ENCODE results near the gene TTC31. TPM values are rescaled to one million over a fixed set of nuclear protein-coding genes. Genes with fewer than 3 reads are reported as not detected.

TTC31 gene
- total RNA-seq, 1 experiment from 2014 or later: 26.4 TPM

DNA sequence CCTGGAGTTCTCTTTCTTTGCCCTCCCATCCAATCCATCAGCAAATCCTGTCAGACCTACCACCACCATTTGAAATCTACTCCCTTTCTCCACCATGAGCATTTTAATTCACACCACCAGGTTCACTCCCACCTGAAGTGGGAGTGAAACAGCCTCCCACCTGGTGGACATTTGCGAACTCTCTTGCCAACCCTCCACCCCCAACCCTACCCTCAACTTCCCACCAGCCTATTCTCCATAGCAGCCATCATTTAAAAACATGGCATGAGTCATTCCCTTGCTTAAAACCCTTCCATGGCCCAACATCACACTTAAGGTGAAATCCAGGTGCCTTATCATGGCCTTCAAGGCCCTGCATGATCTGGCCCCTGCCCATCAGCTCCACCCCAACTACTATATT lies 44.6 kb upstream of the TTC31 start:
- Histone ChIP-seq H3K79me2 (ENCODE audit: insufficient read depth, low read length) (peaks cover 75% of the 10 kb centered on the region), H3K9me3 (ENCODE audit: control insufficient read depth in 1 of 2, insufficient read depth in 1 of 2, low read depth in 1 of 2, low read length in 2 of 2) (no peaks in the 10 kb centered on the region), H3K4me3 (replicated peaks in 1 of 2; ENCODE audit: low read depth in 1 of 2, low read length in 2 of 2) (no peak overlapping the region), H4K20me1 (ENCODE audit: insufficient read depth) (no peaks in the 10 kb centered on the region; the same call in 1 of the 2 replicates), H3K9ac (ENCODE audit: low read length) (no peak overlapping the region), H3K4me1 (ENCODE audit: control insufficient read depth in 1 of 2, insufficient read depth in 2 of 2, low read length in 2 of 2) (peaks cover 15 to 32% of the 10 kb centered on the region in 2 experiments), H3K27ac (ENCODE audit: low read depth, low read length) (no peak overlapping the region), H3K36me3 (ENCODE audit: control insufficient read depth in 1 of 2, insufficient read depth in 2 of 2, low read length in 2 of 2) (peaks cover 0 to 13% of the 10 kb centered on the region in 2 experiments; a peak in 1 of 4 replicates), H3K27me3 (ENCODE audit: insufficient read depth, low read length) (no peaks in the 10 kb centered on the region), H3K4me2 (ENCODE audit: low read length) (no peak overlapping the region), H2AFZ (ENCODE audit: low read depth, low read length, poor library complexity, severe bottlenecking) (no peak overlapping the region), H3K9me2 (ENCODE audit: insufficient read depth) (no peaks in the 10 kb centered on the region)
- ATAC-seq (no peak), DNase-seq (ENCODE audit: low read depth, low spot score) (no peak)
- ChIA-PET RAD21 (ENCODE audit: low non-redundant PET in 1 of 2, low total read pairs in 2 of 2, uncharacterized antibody in 2 of 2, unreplicated experiment in 2 of 2) (no interaction called here), POLR2A (no interaction called here), CTCF (no interaction called here)
- no TSS peak for BruUV-seq (replicated peaks)
- TF ChIP-seq, protein P1, sequence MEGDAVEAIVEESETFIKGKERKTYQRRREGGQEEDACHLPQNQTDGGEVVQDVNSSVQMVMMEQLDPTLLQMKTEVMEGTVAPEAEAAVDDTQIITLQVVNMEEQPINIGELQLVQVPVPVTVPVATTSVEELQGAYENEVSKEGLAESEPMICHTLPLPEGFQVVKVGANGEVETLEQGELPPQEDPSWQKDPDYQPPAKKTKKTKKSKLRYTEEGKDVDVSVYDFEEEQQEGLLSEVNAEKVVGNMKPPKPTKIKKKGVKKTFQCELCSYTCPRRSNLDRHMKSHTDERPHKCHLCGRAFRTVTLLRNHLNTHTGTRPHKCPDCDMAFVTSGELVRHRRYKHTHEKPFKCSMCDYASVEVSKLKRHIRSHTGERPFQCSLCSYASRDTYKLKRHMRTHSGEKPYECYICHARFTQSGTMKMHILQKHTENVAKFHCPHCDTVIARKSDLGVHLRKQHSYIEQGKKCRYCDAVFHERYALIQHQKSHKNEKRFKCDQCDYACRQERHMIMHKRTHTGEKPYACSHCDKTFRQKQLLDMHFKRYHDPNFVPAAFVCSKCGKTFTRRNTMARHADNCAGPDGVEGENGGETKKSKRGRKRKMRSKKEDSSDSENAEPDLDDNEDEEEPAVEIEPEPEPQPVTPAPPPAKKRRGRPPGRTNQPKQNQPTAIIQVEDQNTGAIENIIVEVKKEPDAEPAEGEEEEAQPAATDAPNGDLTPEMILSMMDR (IDR thresholded peaks at IDR 0.05 in 2 of 3, conservative IDR thresholded peaks at IDR 0.05 in 1 of 3; ENCODE audit: borderline replicate concordance in 1 of 3, insufficient read depth in 1 of 3, low read depth in 2 of 3, low read length in 2 of 3): no peak
- TF ChIP-seq ZNF274 (IDR thresholded peaks at IDR 0.05; ENCODE audit: low read depth, low read length): no peak
- TF ChIP-seq EZH2phosphoT487 (IDR thresholded peaks at IDR 0.05; ENCODE audit: borderline replicate concordance): no peak
- no peak for TF ChIP-seq CEBPB (IDR thresholded peaks at IDR 0.05; ENCODE audit: low read depth)
- TF ChIP-seq, protein P2, sequence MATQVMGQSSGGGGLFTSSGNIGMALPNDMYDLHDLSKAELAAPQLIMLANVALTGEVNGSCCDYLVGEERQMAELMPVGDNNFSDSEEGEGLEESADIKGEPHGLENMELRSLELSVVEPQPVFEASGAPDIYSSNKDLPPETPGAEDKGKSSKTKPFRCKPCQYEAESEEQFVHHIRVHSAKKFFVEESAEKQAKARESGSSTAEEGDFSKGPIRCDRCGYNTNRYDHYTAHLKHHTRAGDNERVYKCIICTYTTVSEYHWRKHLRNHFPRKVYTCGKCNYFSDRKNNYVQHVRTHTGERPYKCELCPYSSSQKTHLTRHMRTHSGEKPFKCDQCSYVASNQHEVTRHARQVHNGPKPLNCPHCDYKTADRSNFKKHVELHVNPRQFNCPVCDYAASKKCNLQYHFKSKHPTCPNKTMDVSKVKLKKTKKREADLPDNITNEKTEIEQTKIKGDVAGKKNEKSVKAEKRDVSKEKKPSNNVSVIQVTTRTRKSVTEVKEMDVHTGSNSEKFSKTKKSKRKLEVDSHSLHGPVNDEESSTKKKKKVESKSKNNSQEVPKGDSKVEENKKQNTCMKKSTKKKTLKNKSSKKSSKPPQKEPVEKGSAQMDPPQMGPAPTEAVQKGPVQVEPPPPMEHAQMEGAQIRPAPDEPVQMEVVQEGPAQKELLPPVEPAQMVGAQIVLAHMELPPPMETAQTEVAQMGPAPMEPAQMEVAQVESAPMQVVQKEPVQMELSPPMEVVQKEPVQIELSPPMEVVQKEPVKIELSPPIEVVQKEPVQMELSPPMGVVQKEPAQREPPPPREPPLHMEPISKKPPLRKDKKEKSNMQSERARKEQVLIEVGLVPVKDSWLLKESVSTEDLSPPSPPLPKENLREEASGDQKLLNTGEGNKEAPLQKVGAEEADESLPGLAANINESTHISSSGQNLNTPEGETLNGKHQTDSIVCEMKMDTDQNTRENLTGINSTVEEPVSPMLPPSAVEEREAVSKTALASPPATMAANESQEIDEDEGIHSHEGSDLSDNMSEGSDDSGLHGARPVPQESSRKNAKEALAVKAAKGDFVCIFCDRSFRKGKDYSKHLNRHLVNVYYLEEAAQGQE (IDR thresholded peaks at IDR 0.05; ENCODE audit: low read depth): no peak
- TF ChIP-seq, protein P3, sequence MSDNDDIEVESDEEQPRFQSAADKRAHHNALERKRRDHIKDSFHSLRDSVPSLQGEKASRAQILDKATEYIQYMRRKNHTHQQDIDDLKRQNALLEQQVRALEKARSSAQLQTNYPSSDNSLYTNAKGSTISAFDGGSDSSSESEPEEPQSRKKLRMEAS (IDR thresholded peaks at IDR 0.05): no peak
- no peak for TF ChIP-seq TCF7L2 (IDR thresholded peaks at IDR 0.05; ENCODE audit: borderline replicate concordance, extremely low read depth, insufficient read depth, insufficient read length)
- intact Hi-C loops (cut with micrococcal nuclease): no loop called here
